Stimulated activated CD8-positive, alpha-beta memory T cell treated with anti-CD3 and anti-CD28 coated beads, Interleukin-12 subunit alpha, Interleukin-12 subunit beta, amount 100 ng/mL, for 1 hour (primary cell): Measurements from ENCODE around the gene VAMP5.
"Not testable (repeated sequence)": the region's sequence is repeated elsewhere in the genome, so short reads cannot be mapped to it uniquely, and the experiment has no call there.

ENCODE experiments used
- DNase-seq: peaks from one replicate; pipeline ENCODE4 v3.0.0-alpha.2; 2020; ENCODE audit warnings: low read depth

The VAMP5 gene, protein sequence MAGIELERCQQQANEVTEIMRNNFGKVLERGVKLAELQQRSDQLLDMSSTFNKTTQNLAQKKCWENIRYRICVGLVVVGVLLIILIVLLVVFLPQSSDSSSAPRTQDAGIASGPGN

DNA sequence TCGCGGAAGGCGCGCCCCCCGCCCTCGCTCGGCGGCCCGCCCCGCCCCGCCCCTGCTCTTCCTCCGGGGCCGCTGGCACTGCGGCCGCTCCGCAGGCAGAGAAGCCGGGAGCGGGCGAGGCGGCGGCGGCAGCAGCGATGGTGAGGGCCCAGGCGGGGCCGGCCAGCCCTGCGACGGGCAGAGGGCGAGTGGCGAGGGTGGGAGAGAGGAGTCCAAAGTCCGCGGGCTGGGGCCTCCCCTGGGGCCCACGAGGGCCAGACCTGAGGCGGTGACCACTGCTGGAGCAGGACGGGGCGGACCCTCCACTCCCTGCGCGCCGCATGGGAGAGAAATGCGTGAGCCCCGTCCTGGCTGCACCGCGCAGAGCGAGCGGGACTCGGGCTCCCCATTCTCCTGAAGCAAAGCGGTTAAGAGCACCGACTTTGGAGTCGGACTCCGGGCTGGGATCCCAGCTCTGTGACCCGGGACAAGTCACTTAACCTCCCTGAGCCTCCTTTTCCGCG is at the start of gene VAMP5:
TSS of gene VAMP5 (plus strand) at position 78 of the 503 bp plus-strand sequence. CDS start at position 138, 60 bp downstream.
- no peak for DNase-seq

- DNase-seq, result no peak
Observed at GRCh38 chr2:85534881-85535280, 49.4 kb upstream of the VAMP5 start.

- DNase-seq, result no peak
Observed at GRCh38 chr2:85536479-85536878, 47.8 kb upstream of the VAMP5 start.

- no peak for DNase-seq
Observed at GRCh38 chr2:85537600-85538506, 46.4 kb upstream of the VAMP5 start.

GRCh38 chr2:85538507-85539360 is 45.5 kb upstream of the VAMP5 start, which contains the start of gene MAT2A:
Gene MAT2A, plus strand, starts transcription at chr2:85539168. Its CDS starts 120 bp downstream, at chr2:85539288.
- DNase-seq, result peak; percentile 79

- peak; percentile 53 for DNase-seq
Observed at GRCh38 chr2:85539361-85540132, 44.7 kb upstream of the VAMP5 start.

DNA sequence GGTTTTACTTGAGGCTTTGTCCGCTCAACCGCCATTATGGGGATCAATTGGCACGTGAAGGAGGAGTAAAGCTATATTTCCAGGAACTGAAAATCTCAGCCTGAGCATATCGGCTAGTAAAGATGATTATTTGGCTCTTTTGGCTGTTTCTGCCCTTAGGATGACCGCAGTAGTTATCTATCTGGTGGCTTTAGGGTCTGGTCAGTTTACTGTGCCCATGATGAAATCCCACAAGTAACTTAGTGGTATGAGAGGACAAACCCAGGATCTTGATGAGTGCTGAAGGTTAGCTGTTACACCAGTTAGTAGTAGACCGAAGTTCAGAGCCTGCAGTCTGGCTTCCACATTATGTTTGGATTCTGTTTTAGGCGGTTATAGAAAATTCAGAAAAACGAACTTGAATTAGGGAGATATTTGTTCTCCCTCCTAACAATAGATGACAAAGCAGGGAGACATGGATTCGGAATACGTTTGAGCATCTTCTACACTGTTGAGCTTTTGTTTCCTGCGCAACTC is 44.0 kb upstream of the VAMP5 start:
- no peak for DNase-seq

- DNase-seq, result no peak
Observed at GRCh38 chr2:85541262-85541661, 43.0 kb upstream of the VAMP5 start.

DNA sequence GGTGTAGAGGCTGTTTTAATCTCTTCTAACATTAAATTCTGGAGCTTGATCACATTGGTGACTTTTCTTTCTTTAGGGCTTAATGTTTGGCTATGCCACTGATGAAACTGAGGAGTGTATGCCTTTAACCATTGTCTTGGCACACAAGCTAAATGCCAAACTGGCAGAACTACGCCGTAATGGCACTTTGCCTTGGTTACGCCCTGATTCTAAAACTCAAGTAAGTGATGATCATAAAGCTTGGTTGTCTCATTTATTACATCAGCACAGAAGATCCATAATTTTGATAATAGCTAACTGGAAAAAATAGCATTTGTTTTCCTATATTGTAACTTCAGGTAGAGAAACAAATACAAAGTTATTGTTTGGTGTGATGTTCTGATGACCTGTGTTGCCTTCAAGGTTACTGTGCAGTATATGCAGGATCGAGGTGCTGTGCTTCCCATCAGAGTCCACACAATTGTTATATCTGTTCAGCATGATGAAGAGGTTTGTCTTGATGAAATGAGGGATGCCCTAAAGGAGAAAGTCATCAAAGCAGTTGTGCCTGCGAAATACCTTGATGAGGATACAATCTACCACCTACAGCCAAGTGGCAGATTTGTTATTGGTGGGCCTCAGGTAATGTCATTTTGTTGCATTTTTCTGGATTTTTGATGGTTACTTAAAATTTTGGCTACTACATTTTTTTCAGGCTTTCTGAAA is 42.3 kb upstream of the VAMP5 start:
- no peak for DNase-seq

- DNase-seq, result no peak
Observed at GRCh38 chr2:85542777-85543176, 41.5 kb upstream of the VAMP5 start.

GRCh38 chr2:85544254-85544691 is 40.0 kb upstream of the VAMP5 start:
- DNase-seq, result not testable (repeated sequence)

DNA sequence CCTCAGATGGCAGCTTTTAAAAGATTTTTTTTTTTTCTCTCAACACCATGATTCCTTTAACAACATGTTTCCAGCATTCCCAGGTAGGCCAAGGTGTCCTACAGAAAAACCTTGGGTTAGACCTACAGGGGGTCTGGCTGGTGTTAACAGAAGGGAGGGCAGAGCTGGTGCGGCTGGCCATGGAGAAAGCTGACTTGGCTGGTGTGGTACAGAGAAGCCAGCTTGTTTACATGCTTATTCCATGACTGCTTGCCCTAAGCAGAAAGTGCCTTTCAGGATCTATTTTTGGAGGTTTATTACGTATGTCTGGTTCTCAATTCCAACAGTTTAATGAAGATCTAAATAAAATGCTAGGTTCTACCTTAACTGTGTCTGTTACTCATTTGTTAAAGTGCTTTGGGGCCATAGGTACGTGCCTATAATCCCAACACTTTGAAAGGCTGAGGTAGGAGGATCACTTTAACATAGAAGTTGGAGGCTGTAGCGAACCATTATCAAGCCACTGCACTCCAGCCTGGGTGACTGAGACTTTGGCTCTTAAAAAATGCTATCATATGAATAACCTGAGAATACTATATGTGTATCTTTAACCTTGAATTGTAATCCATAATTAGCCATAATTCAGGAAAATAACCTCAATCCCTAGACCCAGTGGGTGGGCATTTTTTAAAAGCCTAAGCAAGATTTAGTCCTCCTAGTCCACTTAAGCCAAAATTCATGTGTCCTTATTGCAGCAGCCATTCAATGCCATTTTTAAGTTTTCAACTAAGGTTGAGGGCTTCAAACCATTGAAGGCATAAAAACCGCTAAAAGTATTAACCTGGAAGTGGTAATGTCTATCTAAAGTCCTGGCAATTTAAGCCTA is 39.1 kb upstream of the VAMP5 start:
- not testable (repeated sequence) for DNase-seq

DNA sequence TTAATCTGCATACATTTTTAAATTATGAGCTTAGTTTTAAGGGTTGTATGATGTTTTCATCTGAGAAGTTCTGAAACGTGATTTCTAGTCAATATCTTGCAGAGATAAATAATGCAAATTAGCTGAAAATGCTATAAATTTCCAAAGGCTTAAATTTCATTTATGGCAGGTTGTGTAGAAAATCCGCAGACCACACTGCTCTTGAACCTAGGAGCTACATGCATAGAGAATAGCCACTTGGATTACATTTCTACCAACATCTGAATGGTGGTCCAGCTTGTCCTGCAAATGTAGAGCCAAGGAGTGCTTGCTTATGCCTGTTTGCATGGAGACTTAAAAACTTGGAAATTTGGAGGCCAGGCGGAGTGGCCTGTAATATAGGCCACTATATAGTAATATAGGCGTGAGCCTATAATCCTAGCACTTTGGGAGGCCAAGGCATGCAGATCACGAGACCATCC is 38.4 kb upstream of the VAMP5 start:
- no peak for DNase-seq

- no peak for DNase-seq
Observed at GRCh38 chr2:85547089-85547858, 37.0 kb upstream of the VAMP5 start.

DNA sequence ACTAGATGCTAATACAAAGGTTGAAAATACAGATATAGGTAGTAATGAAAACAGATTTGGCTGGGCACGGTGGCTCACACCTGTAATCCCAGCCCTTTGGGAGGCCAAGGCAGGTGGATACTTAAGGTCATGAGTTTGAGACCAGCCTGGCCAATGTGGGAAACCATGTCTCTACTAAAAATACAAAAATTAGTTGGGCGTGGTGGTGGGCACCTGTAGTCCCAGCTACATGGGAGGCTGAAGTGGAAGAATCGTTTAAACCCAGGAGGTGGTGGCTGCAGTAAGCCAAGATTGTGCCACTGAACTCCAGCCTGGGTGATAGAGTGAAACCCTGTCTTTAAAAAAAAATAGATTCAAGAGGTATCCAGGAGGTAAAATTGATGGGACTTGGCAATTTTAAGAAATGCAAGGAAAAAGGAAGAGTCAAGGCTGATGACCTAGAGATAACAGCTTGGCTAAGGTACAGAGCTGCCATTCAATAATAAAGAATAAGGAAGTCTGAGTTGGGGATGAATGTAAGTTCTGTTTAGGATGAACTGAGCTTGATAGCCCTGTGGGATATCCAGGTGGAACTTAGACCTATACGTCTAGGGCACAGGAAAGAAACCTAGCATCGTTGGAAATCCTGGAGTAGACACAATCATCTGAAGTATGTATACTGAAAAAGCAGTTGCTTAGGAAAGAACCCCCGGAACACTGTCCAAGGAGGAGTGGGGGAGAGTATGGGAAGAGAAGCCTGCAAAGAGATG is 36.2 kb upstream of the VAMP5 start:
- DNase-seq, result no peak

DNA sequence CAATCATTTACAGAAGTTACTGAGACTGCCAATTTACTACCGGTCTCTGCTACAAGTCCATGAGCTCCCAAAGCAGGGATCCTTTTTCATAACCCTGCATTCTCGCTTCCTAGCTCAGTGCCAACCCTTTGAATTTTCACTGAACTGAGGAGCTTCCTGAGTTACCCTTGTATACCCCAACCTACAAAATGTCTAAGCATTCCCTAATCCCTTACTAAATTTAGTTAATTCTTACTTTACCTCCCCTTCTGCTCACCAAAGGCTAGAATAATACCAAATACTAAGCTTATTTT is 35.7 kb upstream of the VAMP5 start:
- no peak for DNase-seq

GRCh38 chr2:85549095-85549494 is 35.1 kb upstream of the VAMP5 start:
- no peak for DNase-seq

DNA sequence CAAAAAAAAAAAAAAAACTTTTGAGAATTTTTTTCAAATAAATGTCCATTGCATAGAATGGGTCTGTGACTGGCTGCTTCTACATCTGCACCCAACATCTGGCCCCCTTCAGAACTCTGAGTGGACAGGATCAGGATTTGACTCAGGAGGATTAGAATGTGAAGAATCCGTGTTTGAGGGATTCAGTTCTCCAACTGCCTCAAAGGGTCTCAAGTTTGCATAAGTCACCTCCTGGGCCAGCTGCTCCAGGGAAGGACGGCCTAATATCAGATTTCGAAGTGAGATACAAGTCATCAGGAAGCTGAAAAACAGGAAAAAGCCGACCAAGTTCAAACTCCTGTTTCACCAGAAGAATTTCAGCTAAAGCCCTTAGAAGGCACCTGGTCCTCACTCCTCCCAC is 34.4 kb upstream of the VAMP5 start:
- DNase-seq, result no peak
